Measurements from ENCODE around the gene IGSF21.

DNA sequence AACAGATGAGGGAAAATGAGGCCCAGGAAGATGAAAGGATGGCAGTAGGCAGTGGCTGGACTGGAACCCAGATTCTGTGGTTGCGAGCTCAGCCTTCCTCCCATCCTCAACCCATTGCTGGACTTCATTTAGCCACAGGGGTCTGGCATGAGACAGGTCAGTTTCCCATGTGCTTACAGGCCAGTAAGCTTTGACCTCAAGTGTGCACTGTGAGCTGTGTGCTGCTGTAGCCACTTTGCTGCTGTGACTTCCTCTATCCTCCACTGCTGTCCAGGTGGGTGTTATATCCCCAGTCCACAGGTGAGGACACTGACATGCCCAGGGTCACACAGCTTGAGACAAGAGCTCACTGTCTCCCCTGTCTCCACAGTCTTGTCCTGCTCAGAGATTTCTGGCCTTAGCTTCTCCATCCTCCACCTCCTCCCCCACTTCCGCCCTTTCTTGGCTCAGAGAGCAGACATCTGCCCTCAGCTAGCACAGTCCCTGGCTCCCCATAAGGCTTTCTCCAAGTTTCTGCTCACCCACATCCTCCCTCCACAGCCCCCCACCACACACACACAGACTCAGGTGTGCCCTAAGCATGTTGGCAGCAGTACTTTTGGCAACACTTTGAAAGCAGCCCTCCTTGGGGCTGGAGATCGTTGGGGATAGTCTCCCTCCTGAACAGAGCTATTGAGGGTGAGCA is 7.3 kb downstream of the IGSF21 start:
- TF ChIP-seq, protein P1, sequence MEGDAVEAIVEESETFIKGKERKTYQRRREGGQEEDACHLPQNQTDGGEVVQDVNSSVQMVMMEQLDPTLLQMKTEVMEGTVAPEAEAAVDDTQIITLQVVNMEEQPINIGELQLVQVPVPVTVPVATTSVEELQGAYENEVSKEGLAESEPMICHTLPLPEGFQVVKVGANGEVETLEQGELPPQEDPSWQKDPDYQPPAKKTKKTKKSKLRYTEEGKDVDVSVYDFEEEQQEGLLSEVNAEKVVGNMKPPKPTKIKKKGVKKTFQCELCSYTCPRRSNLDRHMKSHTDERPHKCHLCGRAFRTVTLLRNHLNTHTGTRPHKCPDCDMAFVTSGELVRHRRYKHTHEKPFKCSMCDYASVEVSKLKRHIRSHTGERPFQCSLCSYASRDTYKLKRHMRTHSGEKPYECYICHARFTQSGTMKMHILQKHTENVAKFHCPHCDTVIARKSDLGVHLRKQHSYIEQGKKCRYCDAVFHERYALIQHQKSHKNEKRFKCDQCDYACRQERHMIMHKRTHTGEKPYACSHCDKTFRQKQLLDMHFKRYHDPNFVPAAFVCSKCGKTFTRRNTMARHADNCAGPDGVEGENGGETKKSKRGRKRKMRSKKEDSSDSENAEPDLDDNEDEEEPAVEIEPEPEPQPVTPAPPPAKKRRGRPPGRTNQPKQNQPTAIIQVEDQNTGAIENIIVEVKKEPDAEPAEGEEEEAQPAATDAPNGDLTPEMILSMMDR (IDR thresholded peaks at IDR 0.05): no peak
- no peak for TF ChIP-seq POLR2A (IDR thresholded peaks at IDR 0.05)
